Heart right ventricle (tissue), 16 donors: ENCODE results near the gene IRF1. TPM values are rescaled to one million over a fixed set of nuclear protein-coding genes. Genes with fewer than 3 reads are reported as not detected.
A peak's percentile ranks its signal among the peaks of the same experiment; 100 is the strongest.

ENCODE experiments used
- ATAC-seq, 8 donors: fragments of 200-7000 bp; cut with Tn5 transposase; one replicate each; pipeline ENCODE4 v1.9.1; 2020; ENCODE audit warnings: mild to moderate bottlenecking in 8 of 8, moderate library complexity in 8 of 8, moderate number of reproducible peaks in 1 of 8
- DNase-seq, 2 donors: peaks; one replicate each; pipeline ENCODE4 v3.0.0-alpha.2; 2020
- H3K27ac ChIP-seq, 10 donors: fragments of 200-600 bp; sonication (generic) in 2 of 10; one replicate each; pipeline versions ENCODE4 v1.5.0 to v1.8.0; 2020 to 2022; ENCODE audit warnings: mild to moderate bottlenecking in 3 of 10
- H3K27me3 ChIP-seq, 7 donors: fragments of 200-600 bp; one replicate each; pipeline ENCODE4 v1.8.0; 2021 to 2022; ENCODE audit warnings: mild to moderate bottlenecking in 2 of 7
- H3K36me3 ChIP-seq, 9 donors: fragments of 200-600 bp; sonication (generic) in 1 of 9; one replicate each; pipeline versions ENCODE4 v1.5.0 to v1.8.0; 2020 to 2022; ENCODE audit warnings: mild to moderate bottlenecking in 2 of 9
- H3K4me1 ChIP-seq, 9 donors: fragments of 200-600 bp; sonication (generic) in 1 of 9; one replicate each; pipeline versions ENCODE4 v1.5.0 to v1.8.0; 2020 to 2022; ENCODE audit warnings: mild to moderate bottlenecking in 4 of 9
- H3K4me3 ChIP-seq, 10 donors: fragments of 200-600 bp; sonication (generic) in 2 of 10; one replicate each; pipeline versions ENCODE4 v1.5.0 to v1.8.0; 2020 to 2022; ENCODE audit warnings: mild to moderate bottlenecking in 7 of 10, moderate library complexity in 2 of 10
- H3K9me3 ChIP-seq, 11 donors: fragments of 200-600 bp in 10 of 11; sonication (generic) in 2 of 11; one replicate each; pipeline versions ENCODE4 v1.5.0 to v1.8.0; 2013 to 2022; ENCODE audit warnings: mild to moderate bottlenecking in 2 of 11, control low read depth in 1 of 11, moderate library complexity in 1 of 11
- CTCF ChIP-seq, 9 donors: fragments of 200-600 bp; sonication (generic) in 2 of 9; IDR thresholded peaks; one replicate each; pipeline versions ENCODE4 v1.5.0 to v1.8.0; 2021 to 2022; ENCODE audit warnings: antibody characterized with exemption in 9 of 9, mild to moderate bottlenecking in 5 of 9, moderate library complexity in 1 of 9
- WGBS, 2 donors: extraction: QIAGEN DNeasy Blood & Tissue Kit; methylation state at CpG; one replicate each; pipeline ENCODE4 v1.1.7; 2013; ENCODE audit warnings: inconsistent platforms in 1 of 2; 5-methylcytosine and 5-hydroxymethylcytosine counted together
- intact Hi-C, 10 donors: fragments of 100-400 bp; cut with DNase I; formaldehyde crosslinking; loops; one replicate each; pipeline versions ENCODE4 v1.11.1 to v1.14.2; 2022
- polyA plus RNA-seq, 2 donors: library from polyadenylated mRNA; stranded (reverse); fragments of 200-250 nt; gene quantifications; one replicate each; pipeline ENCODE4 v1.2.3, GENCODE V29; 2013
- total RNA-seq, 10 donors: library from RNA; stranded (reverse); fragmentation: NEBNext Ultra II Directional in 3 of 10; extraction: Animal tissue kit (Norgen Biotek cat#: 25700) in 3 of 10; gene quantifications; one replicate each; pipeline versions ENCODE4 v1.2.1 to v1.2.4, GENCODE V29; 2021 to 2023
- donor health status: Arrhythmogenic right ventricular cardiomyopathy.
- donor health status: ischemic (EF 13 %, LVEDD 7.1; RV severe dilation, severe dysfunction).
- donor health status: healthy with polysubstance abuse.
- donor health status: DM: no; HTN: yes; CAD: no.
- donor health status: DM: no; HTN: no; CAD: no.
- donor health status: ischemic (EF 25% LVEDD 6.9; RV normal size, moderate dysfunction).
- donor health status: ischemic (EF 25% LVEDD 5.7; RV mildly dilated, moderate dysfunction).
- donor health status: healthy.
- donor health status: DM: yes; HTN: yes; CAD: no.
- donor health status: Ischemic cardiomyopathy.
- donor health status: ischemic (EF 35%, LVEDD 5.7; RV mildly dilated, moderate dysfunction).
- donor health status: nonischemic (EF 11% LVEDD 7.7; RV severe dilation, severe dysfunction).
- donor health status: DM: yes; HTN: yes; CAD: no.
- donor health status: PGD.
- donor health status: ischemic (EF 29% LVEDD 5.4; RV normal size, mild dysfunction).
- donor health status: nonischemic (EF 23%, LVEDD 6.1; RV moderate dilation, normal function).

IRF1 gene
- total and polyA plus RNA-seq, 12 donors: 8.6 to 146 (median 17.7) TPM

GRCh38 chr5:132463811-132464155 lies 26.8 kb downstream of the IRF1 start:
- no peak for ATAC-seq
- peaks cover 12 to 100% (median 80%) of the 10 kb centered on the region in 9 donors for H3K4me1 ChIP-seq
- no peaks in the 10 kb centered on the region for H3K27me3 ChIP-seq
- no peaks in the 10 kb centered on the region for H3K9me3 ChIP-seq
- 66 to 68% methylated on average over 5 of the region's 5 CpGs for WGBS, 2 donors
- peaks cover 0 to 39% (median 0%) of the 10 kb centered on the region in 9 donors for H3K36me3 ChIP-seq
- DNase-seq: no peak
- peak overlapping the region in 4 of 10 donors; percentile 5 to 25 (median 16) for H3K4me3 ChIP-seq
- H3K27ac ChIP-seq: peak overlapping the region in 9 of 10 donors; percentile 35 to 82 (median 68)
- intact Hi-C loops: no loop called here
- TF ChIP-seq CTCF (IDR thresholded peaks at IDR 0.05): no peak

GRCh38 chr5:132462856-132463745 lies 27.5 kb downstream of the IRF1 start:
- DNase-seq (no peak), ATAC-seq (no peak)
- intact Hi-C loops: no loop called here
- Histone ChIP-seq H3K36me3 (peaks cover 0 to 39% (median 0%) of the 10 kb centered on the region in 9 donors), H3K27me3 (no peaks in the 10 kb centered on the region), H3K4me1 (peaks cover 12 to 100% (median 83%) of the 10 kb centered on the region in 9 donors), H3K4me3 (no peak overlapping the region), H3K27ac (peak overlapping the region in 7 of 10 donors; percentile 15 to 82 (median 73)), H3K9me3 (no peaks in the 10 kb centered on the region)
- TF ChIP-seq CTCF (IDR thresholded peaks at IDR 0.05): no peak
- 78 to 86% methylated on average over 10 of the region's 10 CpGs for WGBS, 2 donors

GRCh38 chr5:132462333-132462732 lies 28.2 kb downstream of the IRF1 start:
- Histone ChIP-seq H3K36me3 (peaks cover 0 to 36% (median 0%) of the 10 kb centered on the region in 9 donors), H3K4me1 (peaks cover 13 to 100% (median 81%) of the 10 kb centered on the region in 9 donors), H3K27ac (peak overlapping the region in 1 of 10 donors; percentile 10), H3K4me3 (no peak overlapping the region), H3K9me3 (no peaks in the 10 kb centered on the region), H3K27me3 (no peaks in the 10 kb centered on the region)
- 94 to 95% methylated on average over 6 of the region's 6 CpGs for WGBS, 2 donors
- intact Hi-C loops: no loop called here
- ATAC-seq (no peak), DNase-seq (no peak)
- no peak for TF ChIP-seq CTCF (IDR thresholded peaks at IDR 0.05)

GRCh38 chr5:132461569-132462070 lies 29.0 kb downstream of the IRF1 start:
- peaks cover 0 to 35% (median 0%) of the 10 kb centered on the region in 9 donors for H3K36me3 ChIP-seq
- DNase-seq (no peak), ATAC-seq (no peak)
- H3K27me3 ChIP-seq: no peaks in the 10 kb centered on the region
- TF ChIP-seq CTCF (IDR thresholded peaks at IDR 0.05): no peak
- intact Hi-C loops: no loop called here
- no peak overlapping the region for H3K4me3 ChIP-seq
- no peaks in the 10 kb centered on the region for H3K9me3 ChIP-seq
- H3K27ac ChIP-seq: peak overlapping the region in 1 of 10 donors; percentile 96
- H3K4me1 ChIP-seq: peaks cover 11 to 100% (median 81%) of the 10 kb centered on the region in 9 donors
- 69 to 82% methylated on average over 2 of the region's 2 CpGs for WGBS, 2 donors
